T-cell (primary cell): ENCODE results near the gene CDX1. TPM values are rescaled to one million over a fixed set of nuclear protein-coding genes. Genes with fewer than 3 reads are reported as not detected.

ENCODE experiments used
- ATAC-seq, 4 experiments: fragments of 200-7000 bp in 3 of 4; fragments of 150-1000 bp in 1 of 4; cut with Tn5 transposase; replicated peaks in 1 of 4; 1 replicate in 3 of 4; 2 replicates in 1 of 4; pipeline ENCODE4 v1.10.0; 2021; ENCODE audit warnings: moderate library complexity in 3 of 4, mild to moderate bottlenecking in 2 of 4, moderate number of reproducible peaks in 1 of 4
- CTCF ChIA-PET, 2 donors: fragments of 300-600 bp; sonication (Branson Sonifier 250); formaldehyde crosslinking; loops; one replicate each; lab custom pipeline; 2022; ENCODE audit warnings: antibody characterized with exemption in 2 of 2; lab: Charles Lee
- POLR2A ChIA-PET, 2 donors: fragments of 300-600 bp; sonication (Branson Sonifier 250); formaldehyde crosslinking; loops; one replicate each; lab custom pipeline; 2022; ENCODE audit warnings: antibody characterized with exemption in 2 of 2; lab: Charles Lee
- DNase-seq, 35 experiments: peaks; one replicate each; pipeline versions ENCODE4 v3.0.0 to v3.0.0-alpha.2; 2013 to 2023
- H3K27ac ChIP-seq: one replicate; pipeline ENCODE4 v1.5.1; 2013; ENCODE audit warnings: low read length
- H3K27me3 ChIP-seq, 2 experiments: replicated peaks in 1 of 2; 1 replicate in 1 of 2; 2 replicates in 1 of 2; pipeline versions ENCODE4 v1.6.1 to v1.7.0; 2013; ENCODE audit warnings: low read length in 1 of 2, mixed read lengths in 1 of 2; ENCODE audit not compliant: control insufficient read depth in 2 of 2, insufficient read depth in 2 of 2; ENCODE audit errors: extremely low read depth in 1 of 2
- H3K36me3 ChIP-seq, 2 donors: 1 replicate in 1 of 2; 2 replicates in 1 of 2; pipeline versions ENCODE4 v1.6.1 to v1.7.0; 2013; ENCODE audit warnings: low read length in 1 of 2; ENCODE audit not compliant: control insufficient read depth in 2 of 2, insufficient read depth in 1 of 2; ENCODE audit errors: extremely low read depth in 1 of 2
- H3K4me1 ChIP-seq, 2 experiments: 1 replicate in 1 of 2; 2 replicates in 1 of 2; pipeline versions ENCODE4 v1.6.1 to v1.7.0; 2013; ENCODE audit warnings: low read length in 2 of 2, mixed read lengths in 1 of 2; ENCODE audit not compliant: insufficient read depth in 2 of 2, control insufficient read depth in 1 of 2; ENCODE audit errors: extremely low read depth in 1 of 2
- H3K4me3 ChIP-seq, 2 donors: 1 replicate in 1 of 2; 2 replicates in 1 of 2; pipeline versions ENCODE4 v1.5.1 to v1.7.0; 2013; ENCODE audit warnings: mild to moderate bottlenecking in 2 of 2, low read length in 1 of 2, moderate library complexity in 1 of 2; ENCODE audit not compliant: control insufficient read depth in 1 of 2; ENCODE audit errors: extremely low read depth in 1 of 2
- H3K9me3 ChIP-seq: 2 replicates; pipeline ENCODE4 v1.7.0; 2013
- H3K27ac Mint-ChIP-seq, 2 donors: one replicate each; pipeline ENCODE4 v1.8.0; 2020 to 2021; ENCODE audit warnings: mild to moderate bottlenecking in 2 of 2, mixed read lengths in 2 of 2
- H3K27me3 Mint-ChIP-seq, 2 donors: one replicate each; pipeline ENCODE4 v1.8.0; 2021 to 2022; ENCODE audit warnings: mixed read lengths in 2 of 2
- H3K36me3 Mint-ChIP-seq: one replicate; pipeline ENCODE4 v1.8.0; 2021; ENCODE audit warnings: mixed read lengths
- H3K4me1 Mint-ChIP-seq, 3 donors: one replicate each; pipeline ENCODE4 v1.8.0; 2020 to 2022; ENCODE audit warnings: mixed read lengths in 3 of 3, mild to moderate bottlenecking in 1 of 3
- H3K4me3 Mint-ChIP-seq, 3 donors: one replicate each; pipeline ENCODE4 v1.8.0; 2020 to 2022; ENCODE audit warnings: mild to moderate bottlenecking in 3 of 3, mixed read lengths in 3 of 3, moderate library complexity in 3 of 3
- H3K9me3 Mint-ChIP-seq, 3 donors: one replicate each; pipeline ENCODE4 v1.8.0; 2020 to 2022; ENCODE audit warnings: mixed read lengths in 3 of 3
- WGBS: methylation state at CpG from one replicate; pipeline ENCODE4 v1.1.5; 2013; ENCODE audit warnings: missing lambda C conversion rate; ENCODE audit not compliant: insufficient coverage; 5-methylcytosine and 5-hydroxymethylcytosine counted together
- total RNA-seq, 35 experiments: library from RNA in 6 of 35; stranded (reverse) in 6 of 35; fragments of 120-200 nt in 1 of 35; gene quantifications; one replicate each; pipeline versions ENCODE4 v1.2.1 to v1.2.4 and lab custom pipeline; 2013 to 2026

The CDX1 gene
- total RNA-seq, 5 donors from 2014 or later (not counting 1 experiment from before 2014, with no cell fraction given), result 0.23 TPM; not detected in 4

- no peaks in the 10 kb centered on the region for H3K36me3 ChIP-seq
- Mint-ChIP-seq H3K9me3 (no peaks in the 10 kb centered on the region), H3K27ac (no peak overlapping the region), H3K4me3 (no peak overlapping the region), H3K36me3 (no peaks in the 10 kb centered on the region), H3K27me3 (peaks cover 13 to 25% of the 10 kb centered on the region in 2 donors), H3K4me1 (peaks cover 18 to 23% (median 19%) of the 10 kb centered on the region in 3 donors)
- ChIA-PET POLR2A (no interaction called here), CTCF (interaction anchor here in 1 of 2 donors (1.3 kb wide), 1 partner anchor 11 kb away, joined by 3 read pairs; no protein-coding TSS in a partner anchor)
- peaks cover 0 to 42% of the 10 kb centered on the region in 2 experiments for H3K27me3 ChIP-seq
- DNase-seq (no peak), ATAC-seq (no peak)
- no peak overlapping the region for H3K27ac ChIP-seq
- H3K4me3 ChIP-seq, result no peak overlapping the region
- peaks cover 0 to 24% of the 10 kb centered on the region in 2 experiments for H3K4me1 ChIP-seq
- no peaks in the 10 kb centered on the region for H3K9me3 ChIP-seq
- WGBS, result 83% methylated on average over 7 of the region's 15 CpGs
These were observed 44.8 kb downstream of the CDX1 start for GRCh38 chr5:150211156-150212030.

GRCh38 chr5:150213530-150213929 lies 47.0 kb downstream of the CDX1 start:
- ATAC-seq, result no peak
- CTCF ChIA-PET, result no interaction called here
- H3K36me3 Mint-ChIP-seq, result no peaks in the 10 kb centered on the region

GRCh38 chr5:150214289-150214688 lies 47.7 kb downstream of the CDX1 start:
- Histone ChIP-seq H3K9me3 (no peaks in the 10 kb centered on the region), H3K4me1 (peaks cover 0 to 7% of the 10 kb centered on the region in 2 experiments), H3K27ac (no peak overlapping the region), H3K4me3 (no peak overlapping the region), H3K27me3 (peaks cover 0 to 40% of the 10 kb centered on the region in 2 experiments), H3K36me3 (no peaks in the 10 kb centered on the region)
- WGBS, result 75% methylated on average over 5 of the region's 7 CpGs
- Mint-ChIP-seq H3K4me3 (no peak overlapping the region), H3K27me3 (peaks cover 12% of the 10 kb centered on the region in 2 donors), H3K27ac (no peak overlapping the region), H3K36me3 (no peaks in the 10 kb centered on the region), H3K9me3 (no peaks in the 10 kb centered on the region), H3K4me1 (peaks cover 6 to 9% (median 7%) of the 10 kb centered on the region in 3 donors)
- ChIA-PET POLR2A (no interaction called here), CTCF (no interaction called here)
- ATAC-seq, result no peak
- DNase-seq, result no peak

More at GRCh38 chr5:150213530-150213929, 47.0 kb downstream of the CDX1 start:
- H3K9me3 ChIP-seq, result no peaks in the 10 kb centered on the region
- WGBS, result 74% methylated on average over 6 of the region's 6 CpGs
- H3K36me3 ChIP-seq, result no peaks in the 10 kb centered on the region
- POLR2A ChIA-PET, result interaction anchor here in 1 of 2 donors (0.7 kb wide), 1 partner anchor 17 kb away, joined by 3 read pairs; no protein-coding TSS in a partner anchor
- H3K27ac ChIP-seq, result no peak overlapping the region
- H3K27ac Mint-ChIP-seq, result no peak overlapping the region
- no peak overlapping the region for H3K4me3 Mint-ChIP-seq
- H3K27me3 ChIP-seq, result peaks cover 0 to 41% of the 10 kb centered on the region in 2 experiments
- H3K4me3 ChIP-seq, result no peak overlapping the region
- H3K4me1 ChIP-seq, result peaks cover 0 to 14% of the 10 kb centered on the region in 2 experiments
- peaks cover 12 to 20% of the 10 kb centered on the region in 2 donors for H3K27me3 Mint-ChIP-seq
- no peak for DNase-seq
- H3K9me3 Mint-ChIP-seq, result no peaks in the 10 kb centered on the region
- peaks cover 14 to 16% (median 15%) of the 10 kb centered on the region in 3 donors for H3K4me1 Mint-ChIP-seq

- Mint-ChIP-seq H3K4me3 (no peak overlapping the region), H3K27ac (no peak overlapping the region), H3K36me3 (no peaks in the 10 kb centered on the region), H3K4me1 (peaks cover 0 to 6% (median 0%) of the 10 kb centered on the region in 3 donors), H3K27me3 (peaks cover 12 to 15% of the 10 kb centered on the region in 2 donors), H3K9me3 (no peaks in the 10 kb centered on the region)
- CTCF ChIA-PET, result interaction anchor here in 1 of 2 donors (0.5 kb wide), 1 partner anchor 256 kb away, joined by 3 read pairs; no protein-coding TSS in a partner anchor
- DNase-seq (no peak), ATAC-seq (no peak)
- H3K36me3 ChIP-seq, result no peaks in the 10 kb centered on the region
- peaks cover 0 to 36% of the 10 kb centered on the region in 2 experiments for H3K27me3 ChIP-seq
- WGBS, result 88% methylated on average over 5 of the region's 10 CpGs
- POLR2A ChIA-PET, result no interaction called here
- H3K9me3 ChIP-seq, result no peaks in the 10 kb centered on the region
- no peaks in the 10 kb centered on the region for H3K4me1 ChIP-seq
- H3K4me3 ChIP-seq, result no peak overlapping the region
- no peak overlapping the region for H3K27ac ChIP-seq
These were observed 49.7 kb downstream of the CDX1 start for GRCh38 chr5:150215979-150216944.

GRCh38 chr5:150217038-150217437 lies 50.5 kb downstream of the CDX1 start:
- Mint-ChIP-seq H3K36me3 (no peaks in the 10 kb centered on the region), H3K27ac (no peak overlapping the region), H3K4me1 (peaks cover 0 to 6% (median 0%) of the 10 kb centered on the region in 3 donors), H3K9me3 (no peaks in the 10 kb centered on the region), H3K4me3 (no peak overlapping the region), H3K27me3 (peaks cover 12 to 15% of the 10 kb centered on the region in 2 donors)
- ChIA-PET CTCF (no interaction called here), POLR2A (no interaction called here)
- peaks cover 0 to 38% of the 10 kb centered on the region in 2 experiments for H3K27me3 ChIP-seq
- H3K9me3 ChIP-seq, result no peaks in the 10 kb centered on the region
- H3K4me3 ChIP-seq, result no peak overlapping the region
- DNase-seq, result no peak
- WGBS, result no CpG with 5 or more reads among the region's 2 CpGs
- H3K36me3 ChIP-seq, result no peaks in the 10 kb centered on the region
- H3K4me1 ChIP-seq, result no peaks in the 10 kb centered on the region
- no peak overlapping the region for H3K27ac ChIP-seq
- no peak for ATAC-seq
